ENCODE measurements around the gene HVCN1. TPM values are rescaled to one million over a fixed set of nuclear protein-coding genes. Genes with fewer than 3 reads are reported as not detected.

HVCN1 gene
- total RNA-seq, 1 experiment from 2014 or later: 0.23 TPM

- intact Hi-C loops (cut with micrococcal nuclease; ENCODE audit: unreplicated experiment): no loop called here
- no peak for DNase-seq
- no peak overlapping the region for H3K27ac Mint-ChIP-seq (ENCODE audit: unreplicated experiment)
- H3K9me3 Mint-ChIP-seq (ENCODE audit: unreplicated experiment): no peaks in the 10 kb centered on the region
- Histone ChIP-seq H3K4me3 (ENCODE audit: low read depth, low read length) (no peak overlapping the region), H3K4me1 (no peaks in the 10 kb centered on the region), H3K9me3 (no peaks in the 10 kb centered on the region), H3K36me3 (ENCODE audit: control insufficient read depth, insufficient read depth, low read length) (no peaks in the 10 kb centered on the region), H3K27me3 (replicated peaks; ENCODE audit: control insufficient read depth, insufficient read depth, low read length) (no peaks in the 10 kb centered on the region)
- ChIA-PET POLR2A (interaction anchor here (0.6 kb wide), 1 partner anchor 178 kb away, joined by 3 read pairs; no protein-coding TSS in a partner anchor), CTCF (interaction anchor here (1.0 kb wide), 1 partner anchor 167 kb away, joined by 7 read pairs; the partner anchor contains the start of gene ARPC3)
- no peaks in the 10 kb centered on the region for H3K36me3 Mint-ChIP-seq (ENCODE audit: insufficient read depth, unreplicated experiment)
- no TSS peak for BruUV-seq (replicated peaks)
- H3K4me1 Mint-ChIP-seq (ENCODE audit: low read depth, unreplicated experiment): no peaks in the 10 kb centered on the region
- H3K27me3 Mint-ChIP-seq (ENCODE audit: insufficient read depth, unreplicated experiment): no peaks in the 10 kb centered on the region
- no peak overlapping the region for H3K4me3 Mint-ChIP-seq (ENCODE audit: unreplicated experiment)
- TF ChIP-seq CTCF (IDR thresholded peaks at IDR 0.05; ENCODE audit: insufficient read depth in 1 of 2, low read depth in 1 of 2, low read length in 1 of 2, severe bottlenecking in 1 of 2, unreplicated experiment in 1 of 2): no peak
These were observed 72.3 kb downstream of the HVCN1 start for GRCh38 chr12:110616471-110617115.

- CTCF ChIA-PET: interaction anchor here (0.6 kb wide), 1 partner anchor 242 kb away, joined by 3 read pairs; no protein-coding TSS in a partner anchor
- POLR2A ChIA-PET: no interaction called here
These were observed 73.7 kb downstream of the HVCN1 start for GRCh38 chr12:110615171-110615570.

More at GRCh38 chr12:110615171-110615570, 73.7 kb downstream of the HVCN1 start:
- no peak overlapping the region for H3K27ac Mint-ChIP-seq (ENCODE audit: unreplicated experiment)
- H3K4me3 Mint-ChIP-seq (ENCODE audit: unreplicated experiment): no peak overlapping the region
- BruUV-seq (replicated peaks): no TSS peak
- Histone ChIP-seq H3K27me3 (replicated peaks; ENCODE audit: control insufficient read depth, insufficient read depth, low read length) (no peaks in the 10 kb centered on the region), H3K4me1 (no peaks in the 10 kb centered on the region), H3K4me3 (ENCODE audit: low read depth, low read length) (no peak overlapping the region), H3K36me3 (ENCODE audit: control insufficient read depth, insufficient read depth, low read length) (no peaks in the 10 kb centered on the region), H3K9me3 (no peaks in the 10 kb centered on the region)
- no peaks in the 10 kb centered on the region for H3K27me3 Mint-ChIP-seq (ENCODE audit: insufficient read depth, unreplicated experiment)
- H3K9me3 Mint-ChIP-seq (ENCODE audit: unreplicated experiment): no peaks in the 10 kb centered on the region
- DNase-seq: no peak
- TF ChIP-seq CTCF (IDR thresholded peaks at IDR 0.05; ENCODE audit: insufficient read depth in 1 of 2, low read depth in 1 of 2, low read length in 1 of 2, severe bottlenecking in 1 of 2, unreplicated experiment in 1 of 2): no peak
- intact Hi-C loops (cut with micrococcal nuclease; ENCODE audit: unreplicated experiment): no loop called here
- H3K4me1 Mint-ChIP-seq (ENCODE audit: low read depth, unreplicated experiment): no peaks in the 10 kb centered on the region
- no peaks in the 10 kb centered on the region for H3K36me3 Mint-ChIP-seq (ENCODE audit: insufficient read depth, unreplicated experiment)

Data from Caco-2 (cell line).